HG02588 (cell line): ENCODE data around the gene ATP8B4.

Source experiments
- ATAC-seq: cut with Tn5 transposase; IDR thresholded peaks from one replicate; pipeline ENCODE4 v1.9.1; 2021; ENCODE audit warnings: mild to moderate bottlenecking, moderate library complexity; ENCODE audit not compliant: unreplicated experiment

Gene ATP8B4

GRCh38 chr15:49870472-49870871, 248.6 kb downstream of the ATP8B4 start:
- no peak for ATAC-seq

- no peak for ATAC-seq
These were observed 250.7 kb downstream of the ATP8B4 start for GRCh38 chr15:49868348-49868747.

GRCh38 chr15:49865925-49866757, 252.9 kb downstream of the ATP8B4 start:
- ATAC-seq, result no peak

- ATAC-seq, result no peak
These were observed 254.8 kb downstream of the ATP8B4 start for GRCh38 chr15:49864251-49864650.

DNA sequence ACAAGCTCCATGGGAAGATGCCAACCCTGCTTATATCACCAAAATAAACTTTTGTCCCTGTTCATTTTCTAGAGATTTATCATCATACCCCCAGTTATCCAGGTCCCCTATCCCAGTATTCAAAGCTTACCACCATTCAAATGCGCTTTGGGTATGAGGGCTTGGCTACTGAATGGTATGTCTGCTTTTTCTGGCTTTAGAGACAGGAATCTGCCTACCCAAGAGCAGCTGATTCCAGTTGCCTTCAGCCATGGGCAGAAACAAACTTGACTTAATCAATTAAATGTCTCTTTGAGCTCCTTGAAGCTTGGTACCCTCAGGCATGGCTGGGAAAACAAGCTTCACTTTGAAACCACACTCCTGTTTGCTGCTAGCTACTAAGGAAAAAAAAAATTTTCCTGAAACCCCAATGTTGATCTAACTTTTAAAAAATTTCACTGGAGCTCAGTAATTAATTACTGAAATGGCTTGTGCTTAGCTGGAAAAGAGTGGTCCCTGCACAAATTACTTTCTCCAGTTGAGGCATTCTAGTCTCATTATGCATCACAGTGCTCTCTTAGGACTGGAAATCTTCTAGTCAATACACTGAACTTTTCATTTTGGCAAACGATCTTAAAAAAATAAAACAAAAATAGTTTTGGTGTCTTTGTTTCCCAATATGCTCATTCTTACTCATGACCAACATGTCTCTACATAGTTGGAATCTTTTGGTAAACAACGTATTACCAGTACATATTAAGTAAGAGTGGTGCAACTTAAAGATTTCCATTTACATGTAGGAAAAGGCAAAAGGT, 255.4 kb downstream of the ATP8B4 start:
- no peak for ATAC-seq

- no peak for ATAC-seq
These were observed 258.9 kb downstream of the ATP8B4 start for GRCh38 chr15:49860101-49860500.

DNA sequence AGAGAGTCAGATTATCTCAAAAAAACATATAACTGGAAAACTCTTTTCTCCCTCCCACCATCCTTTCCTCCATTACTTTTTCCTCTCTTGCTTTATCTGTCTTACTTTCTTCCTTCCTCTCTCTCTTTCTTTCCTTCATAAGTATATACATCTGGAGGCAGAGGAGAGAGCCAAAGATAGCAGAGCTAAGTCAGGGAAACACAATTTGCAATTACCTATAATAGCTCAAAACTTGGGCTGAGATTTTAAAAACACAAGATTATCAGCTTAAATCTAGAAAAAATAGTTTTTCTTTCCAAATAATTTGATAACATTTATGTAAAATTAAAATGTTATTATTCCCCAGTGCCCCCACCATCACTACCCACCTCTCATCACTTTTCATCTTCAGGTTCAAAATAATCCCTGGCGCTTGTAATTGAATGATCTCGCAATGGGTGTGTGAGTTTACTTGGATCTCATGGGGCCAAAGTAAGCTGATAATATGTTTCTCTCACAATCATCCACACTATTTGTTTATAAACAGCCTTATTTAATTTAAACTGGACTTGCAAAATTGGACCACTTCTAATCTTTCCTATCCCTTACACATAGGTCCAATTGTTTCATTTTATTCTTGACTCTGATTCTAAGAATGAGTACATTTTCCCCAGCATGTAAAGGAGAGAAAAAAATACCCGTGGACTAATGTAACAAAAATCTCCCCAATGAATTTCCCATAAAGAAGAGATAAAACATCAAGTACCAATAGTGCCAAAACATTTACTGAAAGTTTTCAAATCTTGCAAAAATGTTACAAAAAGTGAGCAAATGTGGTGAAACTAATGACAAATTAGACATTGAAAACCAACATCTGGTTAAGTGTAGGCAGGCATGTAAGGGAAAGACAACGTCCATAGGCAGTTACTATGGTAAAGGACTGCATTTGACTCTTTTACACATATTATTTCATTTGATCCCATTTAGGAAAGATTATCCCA, 261.2 kb downstream of the ATP8B4 start:
- no peak for ATAC-seq

- no peak for ATAC-seq
These were observed 263.0 kb downstream of the ATP8B4 start for GRCh38 chr15:49855917-49856637.

DNA sequence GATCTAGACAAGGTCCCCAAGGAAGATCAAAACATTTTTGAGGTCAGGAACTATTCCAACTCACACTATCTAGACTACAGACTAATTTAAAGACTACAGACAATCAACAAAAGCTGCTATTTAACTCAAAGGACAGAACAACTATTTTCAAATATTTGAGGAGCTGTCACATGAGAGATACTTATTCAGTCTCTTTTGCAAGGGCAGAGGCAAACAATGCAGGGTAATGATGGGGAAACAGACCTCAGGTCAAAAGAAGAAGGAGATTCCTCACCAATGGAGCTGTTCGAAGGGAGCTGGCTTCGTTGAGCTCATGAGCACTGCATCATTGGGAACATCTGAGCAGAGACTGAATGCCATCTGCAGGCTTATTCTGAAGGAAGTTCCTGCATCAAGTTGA, 266.3 kb downstream of the ATP8B4 start:
- no peak for ATAC-seq

GRCh38 chr15:49848807-49849206, 270.2 kb downstream of the ATP8B4 start:
- no peak for ATAC-seq

DNA sequence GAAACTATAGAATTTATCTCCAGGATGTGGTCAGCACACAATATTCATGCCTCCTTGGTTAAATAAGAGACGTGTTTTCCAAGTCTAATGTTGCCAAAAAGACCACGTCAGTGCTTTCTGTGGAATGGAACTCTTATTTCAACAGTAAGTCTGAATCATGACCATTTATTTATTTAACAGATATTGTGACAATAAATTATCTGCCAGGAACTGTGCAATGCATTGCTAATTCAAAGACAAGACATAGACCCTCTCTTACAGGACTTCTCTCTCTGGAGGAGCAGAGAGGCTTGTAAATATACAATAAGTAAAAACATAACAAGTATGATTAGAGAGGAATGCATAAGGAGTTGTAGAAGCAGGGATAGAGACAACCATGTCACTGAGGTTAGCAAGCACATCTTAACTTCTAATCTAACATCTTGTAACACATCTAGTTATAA, 270.7 kb downstream of the ATP8B4 start:
- ATAC-seq, result no peak

GRCh38 chr15:49847423-49848281, 271.4 kb downstream of the ATP8B4 start:
- ATAC-seq, result no peak

- ATAC-seq, result no peak
These were observed 274.6 kb downstream of the ATP8B4 start for GRCh38 chr15:49844390-49844789.

DNA sequence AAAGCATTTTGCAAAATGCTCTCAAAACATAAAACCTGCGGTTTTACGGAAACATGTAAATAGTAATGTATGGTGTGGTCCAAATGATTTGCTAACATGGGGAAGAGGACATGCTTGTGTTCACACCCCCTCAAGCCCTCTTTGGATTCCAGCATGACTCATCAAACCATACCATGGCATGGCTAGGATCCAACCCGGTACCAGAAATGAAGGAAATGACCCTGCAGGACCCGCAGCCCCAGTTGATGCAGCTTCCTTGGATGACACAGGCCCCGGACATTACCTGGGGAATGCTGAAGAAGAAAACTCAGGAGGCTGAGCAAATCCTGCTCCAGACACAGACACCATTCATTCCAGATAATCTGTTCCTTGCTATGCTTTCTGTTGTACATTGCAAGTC, 275.3 kb downstream of the ATP8B4 start:
- ATAC-seq, result no peak

- no peak for ATAC-seq
These were observed 276.9 kb downstream of the ATP8B4 start for GRCh38 chr15:49842031-49842730.

- no peak for ATAC-seq
These were observed 286.5 kb downstream of the ATP8B4 start for GRCh38 chr15:49832511-49832910.

- no peak for ATAC-seq
These were observed 287.6 kb downstream of the ATP8B4 start for GRCh38 chr15:49831206-49831965.

GRCh38 chr15:49830391-49830790, 288.6 kb downstream of the ATP8B4 start:
- ATAC-seq, result no peak
